Lower leg skin (tissue), 3 donors: ENCODE data around the gene ENPEP.

ENCODE experiments used
- POLR2A ChIP-seq, 2 donors: fragments of 450-650 bp; IDR thresholded peaks; one replicate each; pipeline ENCODE4 v1.6.1; 2016 to 2017; ENCODE audit warnings: antibody characterized with exemption in 2 of 2, mild to moderate bottlenecking in 1 of 2, moderate library complexity in 1 of 2
- TF ChIP-seq, protein P1 (sequence below), 3 donors: fragments of 450-650 bp; IDR thresholded peaks; one replicate each; pipeline ENCODE4 v1.5.1; 2016; ENCODE audit warnings: antibody characterized with exemption in 3 of 3, mild to moderate bottlenecking in 3 of 3, moderate library complexity in 2 of 3

DNA sequence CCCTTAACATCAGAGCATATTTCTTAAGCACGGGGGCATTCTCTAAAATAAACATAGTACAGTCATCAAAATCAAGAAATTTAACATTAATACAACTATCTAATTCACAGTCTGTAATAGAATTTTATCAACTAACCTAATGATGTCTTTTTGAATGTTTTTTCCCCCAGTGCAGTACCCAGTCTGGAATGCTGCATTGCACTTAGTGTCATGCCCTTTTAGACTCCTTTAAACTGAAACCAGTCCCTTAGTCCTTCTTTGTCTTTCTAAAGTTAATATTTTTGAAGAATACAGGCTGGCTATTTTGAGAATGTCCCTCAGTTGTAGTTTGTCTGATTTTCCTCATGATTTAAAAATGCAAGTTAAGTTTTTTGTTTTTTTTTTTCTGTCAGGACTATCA lies 9.5 kb downstream of the ENPEP start:
- TF ChIP-seq, protein P1, sequence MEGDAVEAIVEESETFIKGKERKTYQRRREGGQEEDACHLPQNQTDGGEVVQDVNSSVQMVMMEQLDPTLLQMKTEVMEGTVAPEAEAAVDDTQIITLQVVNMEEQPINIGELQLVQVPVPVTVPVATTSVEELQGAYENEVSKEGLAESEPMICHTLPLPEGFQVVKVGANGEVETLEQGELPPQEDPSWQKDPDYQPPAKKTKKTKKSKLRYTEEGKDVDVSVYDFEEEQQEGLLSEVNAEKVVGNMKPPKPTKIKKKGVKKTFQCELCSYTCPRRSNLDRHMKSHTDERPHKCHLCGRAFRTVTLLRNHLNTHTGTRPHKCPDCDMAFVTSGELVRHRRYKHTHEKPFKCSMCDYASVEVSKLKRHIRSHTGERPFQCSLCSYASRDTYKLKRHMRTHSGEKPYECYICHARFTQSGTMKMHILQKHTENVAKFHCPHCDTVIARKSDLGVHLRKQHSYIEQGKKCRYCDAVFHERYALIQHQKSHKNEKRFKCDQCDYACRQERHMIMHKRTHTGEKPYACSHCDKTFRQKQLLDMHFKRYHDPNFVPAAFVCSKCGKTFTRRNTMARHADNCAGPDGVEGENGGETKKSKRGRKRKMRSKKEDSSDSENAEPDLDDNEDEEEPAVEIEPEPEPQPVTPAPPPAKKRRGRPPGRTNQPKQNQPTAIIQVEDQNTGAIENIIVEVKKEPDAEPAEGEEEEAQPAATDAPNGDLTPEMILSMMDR (IDR thresholded peaks at IDR 0.05), result no peak
- no peak for TF ChIP-seq POLR2A (IDR thresholded peaks at IDR 0.05)
